Measurements from ENCODE around the gene PPFIA1.

DNA sequence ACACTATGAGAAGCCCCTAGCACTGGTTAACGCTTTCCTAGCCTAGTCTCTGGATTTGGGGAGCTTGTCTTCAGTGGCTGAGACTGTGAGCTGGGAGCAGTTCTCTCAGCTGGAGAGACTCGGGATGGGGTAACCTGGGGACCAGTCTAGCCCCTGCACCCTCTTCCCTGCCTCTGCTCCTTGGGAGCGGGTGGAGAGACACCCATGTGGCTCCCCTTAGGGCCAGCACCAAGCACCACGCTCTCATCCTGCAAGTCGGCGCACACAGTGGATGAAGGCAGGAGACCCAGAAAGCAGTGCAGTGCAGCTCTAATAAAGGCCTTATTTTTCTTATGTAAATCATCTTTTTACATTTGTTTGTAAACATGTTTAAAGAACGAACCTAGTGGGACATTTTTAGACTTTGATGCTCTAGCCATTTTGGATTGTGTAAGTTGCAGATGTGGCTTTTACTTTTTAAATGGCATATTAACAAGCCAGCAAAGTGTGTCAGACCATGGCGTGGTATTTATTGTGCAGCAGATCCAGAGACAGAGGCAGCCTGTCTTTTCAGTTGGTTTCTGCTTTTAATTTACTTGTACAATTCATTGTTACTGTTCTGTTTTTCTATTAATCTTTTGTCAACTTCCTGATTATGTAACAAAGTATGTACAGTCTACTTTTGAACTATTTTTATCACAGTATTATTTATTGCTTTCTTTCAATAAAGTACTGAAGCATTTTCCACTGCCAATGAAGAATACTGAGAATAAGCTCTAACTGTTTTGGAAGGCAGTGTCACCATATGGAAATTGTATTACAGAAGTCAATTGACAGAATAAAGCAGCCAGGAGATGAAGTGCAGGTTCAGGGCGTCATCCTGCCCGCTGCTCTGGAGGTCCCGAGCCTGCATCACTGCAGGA lies 113.4 kb downstream of the PPFIA1 start:
- TF ChIP-seq EZH2 (IDR thresholded peaks at IDR 0.05) (no peak), POLR2AphosphoS5 (IDR thresholded peaks at IDR 0.05; ENCODE audit: borderline replicate concordance, low read depth, low read length) (no peak; the same call in 1 of the 2 replicates)

Measured in SK-N-MC (cell line).